NCI-H1092 (cell line): ENCODE measurements around the gene SPATA45.
A peak's percentile ranks its signal among the peaks of the same experiment; 100 is the strongest.

Source experiments
- DNase-seq: peaks from one replicate; lab custom pipeline; 2025; lab: John Stamatoyannopoulos, UW

The SPATA45 gene

DNA sequence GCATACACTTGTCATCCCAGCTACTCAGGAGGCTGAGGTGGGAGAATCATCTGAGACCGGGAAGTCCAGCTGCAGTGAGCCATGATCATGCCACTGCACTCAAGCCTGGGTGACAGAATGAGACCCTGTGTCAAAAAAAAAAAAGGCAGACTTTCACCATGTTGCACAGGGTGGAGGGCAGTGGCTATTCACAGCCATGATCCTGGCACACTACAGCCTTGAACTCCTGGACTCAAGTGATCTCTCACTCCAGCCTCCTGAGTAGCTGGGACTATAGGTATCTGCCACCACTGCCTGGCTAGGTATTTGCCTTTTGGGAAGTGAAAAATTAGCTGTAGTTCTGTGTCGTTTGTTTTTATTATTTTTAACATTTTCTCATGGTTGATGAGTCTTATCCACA is 19.1 kb downstream of the SPATA45 start:
- no peak for DNase-seq

DNA sequence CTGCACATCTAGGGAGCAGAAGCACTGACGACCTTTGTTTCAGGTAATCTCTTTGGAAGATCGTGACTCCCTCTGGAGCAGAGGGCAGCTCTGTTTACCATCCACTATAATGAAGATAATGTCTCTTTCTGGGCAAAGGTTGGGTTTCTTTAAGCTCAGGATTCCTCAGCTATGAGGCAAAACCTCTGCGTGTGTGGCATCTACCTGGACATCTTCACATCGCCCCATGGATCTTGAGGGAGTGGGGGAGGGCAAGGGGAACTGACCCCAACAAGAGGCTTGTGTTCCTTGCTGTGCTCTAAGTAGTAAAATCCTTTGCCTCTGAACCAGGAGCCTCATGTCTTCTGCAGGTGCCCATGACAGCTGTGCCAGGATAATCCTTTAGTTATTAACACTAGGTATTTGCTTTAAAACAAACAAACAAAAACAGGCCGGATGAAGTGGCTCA is 19.6 kb downstream of the SPATA45 start:
- no peak for DNase-seq

DNA sequence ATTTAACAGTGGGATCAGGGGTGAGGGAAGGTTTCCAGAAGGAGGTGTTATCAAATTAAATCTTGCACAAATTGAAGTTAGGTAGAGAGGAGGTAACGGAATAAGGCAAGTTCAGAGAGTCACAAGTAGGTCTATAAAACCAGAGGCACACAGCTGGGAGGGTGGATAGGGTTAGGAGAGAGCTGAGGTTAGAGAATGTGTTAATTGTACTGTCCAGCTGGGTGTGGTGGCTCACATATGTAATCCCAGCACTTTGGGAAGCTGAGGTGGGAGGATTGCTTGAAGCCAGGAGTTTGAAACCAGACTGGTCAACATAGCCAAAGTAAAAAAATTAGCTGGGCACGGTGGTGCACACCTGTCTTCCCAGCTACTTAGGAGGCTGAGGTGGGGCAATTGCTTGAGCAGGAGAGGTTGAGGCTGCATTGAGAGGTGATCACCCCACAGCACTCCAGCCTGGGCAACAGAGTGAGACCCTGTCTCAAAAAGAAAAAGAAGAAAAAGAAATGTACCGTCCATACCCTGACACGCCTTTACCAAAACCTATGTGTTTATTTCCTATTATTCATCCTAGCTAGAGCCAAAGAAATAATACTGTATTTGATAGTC is 20.2 kb downstream of the SPATA45 start:
- no peak for DNase-seq

DNA sequence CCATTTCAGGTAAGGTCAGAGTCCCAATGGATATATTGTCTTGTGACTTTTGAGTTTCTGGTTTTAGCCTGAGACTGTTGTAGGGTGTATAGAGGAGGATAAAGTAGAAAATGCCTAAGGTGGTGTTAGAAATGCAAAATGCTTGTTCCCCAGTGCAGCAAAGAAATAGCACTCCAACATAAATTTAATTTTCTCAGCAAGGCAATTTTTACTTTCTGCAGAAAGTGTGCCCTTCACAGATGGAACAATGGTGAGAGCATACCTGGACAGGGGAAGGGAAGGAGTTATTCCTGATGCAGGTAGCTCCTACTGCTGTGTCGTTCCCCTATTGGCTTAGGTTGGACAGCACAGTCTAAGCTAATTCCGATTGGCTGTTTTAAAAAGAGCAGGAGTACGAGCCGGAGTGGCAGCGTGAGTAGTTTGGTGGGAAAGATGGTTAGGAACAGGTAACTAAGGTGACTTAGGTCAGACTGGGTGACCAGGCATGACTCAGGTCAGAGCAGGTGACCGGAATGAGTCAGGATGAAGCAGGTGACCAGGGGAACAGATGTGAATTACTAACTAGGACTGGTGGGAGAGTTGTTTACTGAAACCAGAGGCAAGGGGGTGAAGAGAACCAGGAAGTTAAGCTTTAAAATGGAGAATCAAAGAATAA is 21.5 kb downstream of the SPATA45 start:
- no peak for DNase-seq

DNA sequence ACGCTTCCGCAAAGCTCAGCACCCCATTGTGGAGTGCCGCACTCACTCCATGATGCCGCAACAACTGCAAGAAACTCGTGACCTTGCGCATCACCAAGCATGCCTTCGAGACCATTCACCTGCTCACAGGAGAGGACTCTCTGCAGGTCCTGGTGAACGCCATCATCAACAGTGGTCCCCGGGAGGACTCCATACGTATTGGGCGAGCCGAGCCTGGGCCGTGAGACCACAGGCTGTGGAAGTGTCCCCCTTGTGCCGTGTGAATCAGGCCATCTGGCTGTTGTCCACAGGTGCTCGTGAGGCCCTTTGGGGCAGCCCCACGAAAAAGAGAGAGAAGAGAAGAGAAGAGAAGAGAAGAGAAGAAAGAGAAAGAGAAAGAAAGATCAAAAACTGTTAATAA is 23.2 kb downstream of the SPATA45 start:
- DNase-seq = no peak

DNA sequence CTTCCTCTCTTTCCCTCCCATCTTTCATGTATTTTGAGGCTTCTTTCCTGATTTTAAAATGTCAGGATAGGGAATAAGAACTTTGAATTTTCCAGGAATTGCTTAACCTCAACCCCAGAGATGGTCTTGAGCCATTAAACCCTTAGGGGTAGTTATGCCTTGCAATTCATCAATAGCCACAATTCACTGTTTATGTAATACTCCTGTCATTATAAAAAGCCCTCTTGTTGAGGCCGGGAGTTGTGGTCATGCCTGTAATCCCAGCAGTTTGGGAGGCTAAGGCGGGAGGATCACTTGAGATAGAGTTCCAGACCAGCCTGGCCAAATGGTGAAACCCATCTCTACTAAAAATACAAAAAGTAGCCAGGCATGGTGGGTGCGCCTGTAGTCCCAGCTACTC is 24.5 kb downstream of the SPATA45 start:
- DNase-seq = no peak

DNA sequence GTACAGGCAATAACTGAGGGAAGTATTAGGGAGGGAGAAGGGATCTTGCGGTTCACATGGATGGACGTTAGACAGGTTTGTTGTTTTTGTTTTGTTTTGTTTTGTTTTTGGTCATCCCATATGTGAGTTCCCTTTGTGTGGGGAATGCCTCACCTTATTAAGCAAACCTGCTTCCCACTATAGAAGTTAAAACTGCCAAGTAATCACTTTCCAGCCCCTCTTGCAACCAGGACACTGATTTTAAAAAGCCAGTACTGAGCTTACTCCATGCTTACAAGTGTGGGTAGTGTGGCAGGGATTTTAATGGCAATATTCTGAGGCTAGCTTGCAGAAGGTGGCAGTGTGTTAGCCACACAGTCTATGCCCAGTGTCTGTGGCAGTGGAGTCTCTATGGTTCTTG is 26.5 kb downstream of the SPATA45 start:
- no peak for DNase-seq

DNA sequence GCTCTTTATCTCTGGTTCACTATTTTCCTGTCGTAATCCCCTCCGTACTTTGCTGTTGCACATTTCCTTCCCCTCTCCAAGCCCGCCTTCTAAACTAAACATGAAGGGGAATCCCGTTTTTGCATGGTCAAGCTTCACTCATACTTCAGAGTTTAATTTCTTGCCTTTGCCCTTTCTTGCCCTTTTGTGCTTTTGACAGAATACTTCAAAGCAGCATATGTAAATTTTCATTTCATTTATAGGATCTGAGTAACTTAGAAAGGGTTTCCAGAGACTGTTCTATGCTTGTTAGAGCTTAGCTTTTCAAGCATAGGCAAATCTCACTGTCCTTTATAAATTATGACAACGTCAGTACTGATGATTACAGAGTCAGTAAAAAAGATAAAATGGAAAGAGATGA is 27.7 kb downstream of the SPATA45 start:
- no peak for DNase-seq

DNA sequence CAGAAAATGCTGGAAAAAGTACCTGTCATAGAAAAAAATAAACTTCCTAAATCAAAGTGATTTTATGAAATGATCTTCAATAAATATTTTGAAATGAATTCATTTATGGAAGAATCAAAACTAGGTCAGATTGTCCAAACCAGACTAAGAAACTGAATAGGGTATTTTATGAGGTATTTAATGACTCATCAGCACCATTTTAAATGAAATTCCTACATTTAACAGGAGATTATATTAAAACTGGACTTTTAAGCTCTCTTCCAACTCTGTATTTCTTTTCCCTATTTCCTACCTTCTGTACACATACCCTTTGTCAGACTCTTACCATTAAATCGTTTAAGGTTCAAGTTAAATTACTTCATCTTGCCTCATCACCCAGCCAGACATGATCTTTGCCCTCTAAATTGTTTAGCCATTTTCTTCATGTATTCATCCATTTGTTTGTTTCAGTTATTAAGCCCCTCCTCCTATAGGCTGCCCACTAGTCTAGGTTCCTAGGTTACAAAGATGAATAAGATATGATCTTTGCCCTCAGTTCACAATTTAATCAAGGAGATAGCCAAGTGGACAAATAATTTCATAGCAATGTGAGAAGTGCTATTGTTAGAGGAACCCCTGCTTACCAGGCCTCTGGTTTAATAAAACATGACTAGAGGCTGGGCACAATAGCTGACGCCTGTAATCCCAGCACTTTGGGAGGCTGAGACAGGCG is 30.7 kb downstream of the SPATA45 start:
- no peak for DNase-seq

DNA sequence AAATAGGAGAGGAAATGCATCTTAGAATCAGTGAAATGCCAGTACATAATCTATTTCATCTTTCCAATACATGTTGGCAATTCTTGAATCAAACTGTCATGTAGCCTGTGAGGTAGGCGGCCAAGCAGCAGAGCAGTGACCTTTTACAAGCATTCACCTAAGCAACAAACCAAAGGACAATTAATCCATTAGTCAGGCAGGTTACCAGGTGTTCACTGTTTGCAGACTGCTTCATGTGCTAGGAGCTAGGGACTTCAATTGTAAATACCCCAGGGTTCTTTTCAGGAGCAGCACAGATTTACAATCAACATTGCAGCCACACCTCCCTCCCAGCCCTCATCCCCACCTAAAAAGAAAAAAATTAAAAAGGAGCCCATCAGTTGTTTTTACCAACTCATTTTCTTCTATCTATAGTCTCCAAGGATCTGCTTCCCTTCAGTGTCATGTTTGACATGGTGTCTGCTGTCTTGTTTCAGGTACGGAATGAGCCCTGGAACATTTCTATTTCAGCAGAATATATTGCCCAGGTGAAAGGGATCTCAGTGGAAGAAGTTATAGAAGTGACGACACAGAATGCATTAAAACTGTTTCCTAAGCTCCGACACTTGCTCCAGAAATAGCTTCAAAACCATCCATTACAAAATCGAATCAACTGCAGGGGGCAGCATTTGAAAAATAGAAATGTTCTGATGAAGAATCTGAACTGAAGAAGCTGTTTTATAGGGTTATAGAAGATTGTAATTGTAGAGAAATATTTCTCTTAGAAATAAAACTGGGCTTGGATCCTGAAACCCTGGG is 32.7 kb downstream of the SPATA45 start:
- no peak for DNase-seq

DNA sequence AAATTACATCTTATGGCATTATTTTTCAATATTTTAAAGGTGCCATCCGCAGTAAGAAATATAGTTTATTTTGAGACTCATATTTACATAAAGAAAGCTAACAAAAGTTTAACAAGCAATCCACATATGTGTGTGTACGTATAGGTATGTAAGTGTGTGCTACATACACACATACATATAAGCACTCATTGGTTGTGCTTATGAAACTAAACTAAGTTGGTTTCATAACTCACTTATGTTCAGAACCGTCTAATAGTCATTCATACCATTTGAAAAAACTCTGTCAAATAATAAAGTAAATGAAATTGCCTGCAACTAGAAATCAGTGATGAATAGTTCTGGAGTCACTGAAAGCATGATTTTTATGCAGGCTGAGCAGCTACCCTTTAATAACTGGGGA is 41.7 kb downstream of the SPATA45 start:
- no peak for DNase-seq

DNA sequence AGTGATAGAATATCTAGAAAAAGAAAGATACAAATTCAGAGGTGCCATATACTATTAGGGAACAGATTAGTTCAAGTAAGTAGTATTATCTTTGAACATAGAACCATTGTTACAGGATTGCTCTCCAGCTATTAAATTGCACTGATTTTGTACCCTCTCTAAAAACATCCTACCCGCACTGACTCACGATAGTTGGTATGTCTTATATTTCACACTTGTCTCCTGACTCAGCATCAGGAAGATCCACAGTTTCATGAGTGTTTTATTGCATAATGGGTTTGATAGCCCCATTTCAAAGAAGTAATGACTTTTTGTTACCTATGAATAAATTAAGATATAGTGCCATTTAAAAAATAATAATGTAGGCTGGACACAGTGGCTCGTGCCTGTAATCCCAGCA is 49.8 kb downstream of the SPATA45 start:
- DNase-seq = no peak

DNA sequence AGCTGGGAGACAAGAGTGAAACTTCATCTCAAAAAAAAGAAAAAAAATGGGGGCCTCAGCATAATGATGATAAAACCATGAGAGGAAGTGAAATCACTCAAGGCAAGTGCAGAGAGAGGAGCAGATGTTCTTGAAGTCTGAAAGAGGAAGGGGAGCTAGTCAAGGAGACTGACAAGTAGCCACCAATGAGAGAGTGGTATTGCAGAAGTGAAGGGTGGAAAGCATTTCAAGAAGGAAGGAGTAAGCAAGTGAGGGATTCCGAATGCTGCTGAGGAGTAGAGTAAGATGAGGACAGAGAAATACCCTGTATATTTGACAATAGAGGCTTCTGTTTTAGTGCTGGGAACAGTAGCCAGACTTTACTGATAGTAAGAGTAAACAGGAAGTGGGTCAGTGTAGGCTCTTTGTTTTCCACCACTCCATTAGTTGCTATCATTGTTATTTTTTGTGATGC is 52.9 kb downstream of the SPATA45 start:
- DNase-seq = no peak

DNA sequence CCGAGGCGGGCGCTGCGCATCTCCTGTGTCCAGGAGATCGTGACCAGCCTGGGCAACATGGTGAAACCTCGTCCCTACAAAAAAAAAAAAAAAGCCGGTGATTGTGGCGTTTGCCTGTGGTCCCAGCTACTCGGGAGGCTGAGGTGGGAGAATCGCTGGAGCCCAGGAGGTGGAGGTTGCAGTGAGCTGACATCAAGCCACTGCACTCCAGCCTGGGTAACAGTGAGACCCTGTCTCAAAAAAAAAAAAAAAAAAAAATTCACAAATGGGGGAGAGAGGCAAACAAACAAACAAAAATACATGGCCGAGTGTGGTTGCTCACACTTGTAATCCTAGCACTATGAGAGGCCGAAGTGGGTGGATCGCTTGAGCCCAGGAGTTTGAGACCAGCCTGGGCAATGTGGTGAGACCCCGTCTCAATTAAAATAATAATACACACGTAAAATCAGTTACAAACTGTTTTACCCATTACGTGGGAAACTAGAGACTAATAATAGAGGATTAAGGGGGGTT is 55.0 kb downstream of the SPATA45 start:
- no peak for DNase-seq

DNA sequence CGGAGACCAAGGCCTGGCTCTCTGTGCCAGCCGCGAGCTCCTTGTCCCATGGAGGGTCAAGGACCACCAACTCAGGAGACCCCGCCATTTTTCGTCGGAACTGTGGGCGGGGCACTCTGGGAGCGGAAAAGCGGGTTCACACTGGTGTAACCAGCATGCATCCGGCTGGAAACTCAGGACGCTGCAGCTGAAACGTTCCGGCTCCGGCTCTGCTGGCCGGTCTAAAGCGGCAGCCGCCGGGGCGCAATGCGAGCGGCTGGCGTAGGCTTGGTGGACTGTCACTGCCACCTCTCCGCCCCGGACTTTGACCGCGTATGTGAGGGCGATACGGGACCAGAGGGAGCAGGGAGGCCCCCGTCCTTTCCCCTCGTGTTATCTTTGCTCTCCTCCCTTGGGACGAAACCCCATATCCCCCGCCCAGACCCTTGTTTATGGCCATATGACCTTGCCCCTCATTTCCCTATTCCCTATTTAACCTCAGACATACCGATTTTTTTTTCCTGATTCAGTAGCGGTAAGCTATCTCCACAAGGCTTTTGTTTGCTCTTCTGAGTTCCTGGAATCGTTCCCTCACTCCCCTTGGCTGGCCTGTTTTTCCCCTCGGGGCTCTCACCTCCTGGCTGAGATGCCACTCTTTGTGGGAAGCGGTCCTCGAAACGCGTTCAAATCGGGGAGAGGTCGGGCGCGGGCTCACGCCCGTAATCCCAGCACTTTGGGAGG is 55.6 kb downstream of the SPATA45 start, which contains the start of the genes NSL1 and TATDN3:
Gene NSL1 (minus strand): TSS at position 102 of the 720 bp plus-strand sequence. CDS start 14 bp downstream, at position 88.
Gene TATDN3 (plus strand): TSS at position 219 of the 720 bp plus-strand sequence. CDS start 28 bp downstream, at position 247.
- peak; percentile 97 for DNase-seq

DNA sequence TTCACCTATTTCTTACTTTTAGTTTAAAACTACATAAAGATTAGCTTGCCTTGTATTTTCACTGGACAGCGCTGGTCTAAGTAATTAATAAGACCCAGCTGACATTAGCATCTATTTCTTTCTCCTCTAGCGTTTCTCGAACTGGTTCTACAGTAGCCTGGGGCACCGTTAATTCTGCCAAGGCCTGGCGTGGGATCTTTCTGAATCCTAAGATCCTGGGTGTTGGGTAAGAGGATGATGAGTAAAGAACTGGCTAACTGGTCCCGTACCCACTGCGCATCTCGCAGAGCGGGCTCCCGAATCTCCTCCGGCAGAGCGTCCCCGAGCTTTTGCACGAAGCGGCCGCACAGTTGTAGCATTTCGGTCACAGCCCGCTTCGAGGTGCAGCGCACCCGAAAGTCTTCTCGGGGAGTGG is 56.2 kb downstream of the SPATA45 start:
- DNase-seq = peak; percentile 75

DNA sequence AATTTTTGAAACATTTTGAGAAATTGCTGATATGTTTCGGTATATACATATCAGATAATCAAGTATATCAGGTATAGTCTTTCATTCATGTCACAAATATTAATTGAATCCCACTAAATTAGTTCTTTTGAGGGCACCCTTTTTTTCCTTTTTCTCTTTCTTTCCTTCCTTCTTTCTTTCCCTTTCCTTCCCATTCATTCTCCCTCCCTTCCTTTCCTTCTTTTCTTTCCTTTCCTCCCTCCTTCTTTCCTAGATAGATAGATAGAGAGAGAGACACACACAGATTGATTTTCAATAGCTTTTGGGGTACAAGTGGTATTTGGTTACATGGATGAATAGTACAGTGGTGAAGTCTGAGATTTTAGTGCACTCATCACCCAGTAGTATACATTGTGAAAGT is 61.6 kb downstream of the SPATA45 start:
- no peak for DNase-seq

DNA sequence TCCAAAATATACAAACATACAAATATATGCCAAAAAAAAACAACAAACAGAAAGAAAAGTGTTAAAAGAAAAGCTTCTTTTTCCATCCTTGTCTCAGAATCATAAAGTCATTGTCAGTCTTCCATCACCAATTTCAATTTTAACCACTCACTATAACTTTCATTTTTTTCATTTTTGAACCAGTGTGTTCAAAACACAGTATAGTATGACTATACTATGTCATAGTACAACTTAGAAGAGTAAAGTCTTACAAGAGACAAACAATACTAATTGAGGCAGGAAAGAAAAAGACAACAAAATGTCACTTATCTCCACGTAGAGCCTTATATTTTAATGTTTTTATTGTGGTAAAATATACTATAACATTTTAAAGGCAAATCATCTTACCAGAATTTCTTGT is 63.5 kb downstream of the SPATA45 start:
- DNase-seq = no peak

DNA sequence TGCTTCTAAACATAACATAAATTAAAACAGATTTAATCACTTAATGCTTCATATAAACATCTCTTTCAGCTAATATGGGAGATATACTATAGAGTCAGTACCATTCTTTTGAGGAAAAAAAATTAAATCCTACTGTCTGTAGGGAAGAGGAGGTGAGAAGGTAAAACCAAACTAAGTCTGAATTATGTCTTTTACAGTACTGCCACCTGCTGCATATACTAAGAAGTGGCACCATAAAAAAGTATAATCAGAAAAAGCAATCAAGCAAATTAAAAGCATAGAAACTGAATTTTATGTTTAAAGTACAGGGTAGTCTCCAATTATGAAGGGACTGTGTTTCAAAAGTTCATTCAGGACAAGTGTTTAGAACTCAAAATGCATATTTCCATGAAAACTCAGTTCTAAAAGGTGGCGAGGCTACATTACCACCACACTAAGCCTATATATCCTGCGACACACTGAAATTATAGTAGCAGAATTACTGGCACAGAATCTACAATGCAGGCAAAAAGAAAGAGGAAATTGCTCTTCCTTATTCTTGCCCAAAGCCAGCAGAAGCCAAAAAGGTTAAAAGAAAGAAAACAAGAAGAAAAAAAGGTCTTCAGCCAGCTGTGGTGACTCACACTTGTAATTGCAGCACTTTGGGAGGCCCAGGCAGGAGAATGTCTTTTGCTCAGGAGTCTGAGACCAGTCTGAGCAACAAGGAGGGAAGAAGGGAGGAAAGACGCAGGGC is 64.9 kb downstream of the SPATA45 start:
- no peak for DNase-seq

DNA sequence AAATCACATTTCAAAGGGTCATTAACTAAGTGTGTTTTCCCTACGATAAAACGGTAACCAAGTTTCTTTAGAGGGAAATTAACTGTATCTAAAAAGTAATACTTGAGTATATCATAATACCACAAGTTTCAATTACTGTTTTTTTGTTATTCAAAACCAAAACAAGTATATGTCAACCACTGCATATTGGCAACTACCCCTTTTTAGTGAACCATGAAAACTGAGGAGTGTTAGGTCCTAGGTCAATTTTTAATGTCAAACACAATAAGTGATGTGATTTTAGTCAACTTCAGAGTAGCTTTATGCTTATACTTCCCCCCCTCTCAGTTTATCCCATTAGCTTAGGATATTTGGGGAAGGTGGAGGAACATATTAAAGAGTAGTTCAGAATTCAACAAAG is 66.2 kb downstream of the SPATA45 start:
- no peak for DNase-seq

DNA sequence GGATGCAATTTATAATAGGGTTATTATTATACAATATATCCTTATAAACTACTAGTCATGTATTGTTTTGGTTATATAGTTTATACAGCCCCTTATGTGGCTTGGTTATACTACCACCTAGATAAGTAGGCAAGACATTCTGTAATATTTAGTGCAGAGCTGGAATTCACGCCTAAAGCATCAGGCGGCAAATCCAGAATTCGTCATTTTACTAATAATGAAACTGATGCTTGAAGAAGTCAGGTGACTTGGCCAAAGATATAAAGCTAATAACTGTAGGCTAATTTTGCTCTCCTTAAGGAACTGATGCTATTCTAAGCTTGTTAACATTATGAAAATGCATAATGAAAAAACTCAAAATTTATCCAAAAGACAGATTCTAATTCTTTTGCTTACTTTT is 66.7 kb downstream of the SPATA45 start:
- no peak for DNase-seq
